Measurements from ENCODE around the gene RAVER1. TPM values are rescaled to one million over a fixed set of nuclear protein-coding genes. Genes with fewer than 3 reads are reported as not detected.

The RAVER1 gene
- total RNA-seq, 6 donors from 2014 or later: 17.8 to 49.9 (median 37.2) TPM

DNA sequence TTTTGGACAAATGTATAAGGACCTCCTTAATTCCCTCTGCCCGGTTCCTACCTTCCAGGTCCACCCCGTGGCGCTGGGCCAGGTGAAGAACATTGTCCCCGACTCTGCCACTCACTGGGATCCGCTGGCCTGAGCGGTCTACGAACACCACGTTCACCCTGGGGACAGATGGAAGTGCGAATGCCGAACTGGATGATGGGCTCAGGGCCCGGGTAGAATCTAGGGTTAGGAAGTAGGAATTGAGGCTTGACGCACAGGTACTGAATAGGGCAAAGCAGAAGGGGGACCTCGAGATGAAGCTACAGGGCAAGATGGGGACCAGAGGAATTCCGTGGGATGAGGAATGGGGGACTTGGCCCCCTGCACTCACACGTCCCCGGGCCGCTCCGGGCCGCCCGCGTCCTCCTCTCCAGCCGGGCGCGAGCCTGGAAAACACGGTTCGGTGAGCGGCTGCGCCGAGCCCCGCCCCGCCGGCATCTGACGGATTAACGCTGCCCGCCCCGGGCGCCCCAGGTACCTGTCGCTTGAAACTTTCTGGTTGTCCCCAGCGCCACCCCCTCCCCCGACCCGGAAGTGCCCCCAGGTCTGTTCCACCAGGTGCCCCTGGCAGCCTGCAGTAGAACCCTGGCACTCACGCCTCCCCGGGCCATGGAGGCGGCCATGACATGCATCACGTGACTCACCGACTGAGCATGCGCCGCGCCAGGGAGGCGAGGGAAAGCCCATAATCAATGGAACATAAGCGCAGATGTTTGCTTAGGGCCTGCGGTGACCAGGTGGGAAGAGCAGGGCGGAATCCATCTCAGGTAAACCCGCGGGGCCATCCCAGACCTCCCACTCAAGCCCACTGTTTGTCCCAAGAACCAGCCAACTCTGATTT lies 17.8 kb downstream of the RAVER1 start, which contains the start of gene FDX2:
Gene FDX2, minus strand, starts transcription at position 681 of the 880 bp plus-strand sequence. Its CDS starts 19 bp downstream, at position 662.
- Histone ChIP-seq H3K36me3 (peaks cover 11 to 50% (median 38%) of the 10 kb centered on the region in 4 donors), H3K4me3 (peak within 1 kb of the TSS; percentile 74 to 90 (median 86)), H3K27ac (peak within 1 kb of the TSS in 3 of 4 donors; percentile 20 to 78 (median 50)), H3K4me1 (peaks cover 9 to 20% (median 16%) of the 10 kb centered on the region in 4 donors), H3K9me3 (no peaks in the 10 kb centered on the region), H3K27me3 (no peaks in the 10 kb centered on the region)
- DNase-seq (peak; percentile 82 to 97), ATAC-seq (ENCODE audit: low FRiP score in 2 of 2) (peak; percentile 72 to 95)
- WGBS, 2 donors: 2% methylated on average over 20 to 29 of the region's 55 CpGs
- TF ChIP-seq POLR2AphosphoS5 (IDR thresholded peaks at IDR 0.05) (peak; percentile 52 to 53), POLR2A (IDR thresholded peaks at IDR 0.05) (peak in 1 of 4 donors; percentile 43)
- TF ChIP-seq, protein P1, sequence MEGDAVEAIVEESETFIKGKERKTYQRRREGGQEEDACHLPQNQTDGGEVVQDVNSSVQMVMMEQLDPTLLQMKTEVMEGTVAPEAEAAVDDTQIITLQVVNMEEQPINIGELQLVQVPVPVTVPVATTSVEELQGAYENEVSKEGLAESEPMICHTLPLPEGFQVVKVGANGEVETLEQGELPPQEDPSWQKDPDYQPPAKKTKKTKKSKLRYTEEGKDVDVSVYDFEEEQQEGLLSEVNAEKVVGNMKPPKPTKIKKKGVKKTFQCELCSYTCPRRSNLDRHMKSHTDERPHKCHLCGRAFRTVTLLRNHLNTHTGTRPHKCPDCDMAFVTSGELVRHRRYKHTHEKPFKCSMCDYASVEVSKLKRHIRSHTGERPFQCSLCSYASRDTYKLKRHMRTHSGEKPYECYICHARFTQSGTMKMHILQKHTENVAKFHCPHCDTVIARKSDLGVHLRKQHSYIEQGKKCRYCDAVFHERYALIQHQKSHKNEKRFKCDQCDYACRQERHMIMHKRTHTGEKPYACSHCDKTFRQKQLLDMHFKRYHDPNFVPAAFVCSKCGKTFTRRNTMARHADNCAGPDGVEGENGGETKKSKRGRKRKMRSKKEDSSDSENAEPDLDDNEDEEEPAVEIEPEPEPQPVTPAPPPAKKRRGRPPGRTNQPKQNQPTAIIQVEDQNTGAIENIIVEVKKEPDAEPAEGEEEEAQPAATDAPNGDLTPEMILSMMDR (IDR thresholded peaks at IDR 0.05): no peak

DNA sequence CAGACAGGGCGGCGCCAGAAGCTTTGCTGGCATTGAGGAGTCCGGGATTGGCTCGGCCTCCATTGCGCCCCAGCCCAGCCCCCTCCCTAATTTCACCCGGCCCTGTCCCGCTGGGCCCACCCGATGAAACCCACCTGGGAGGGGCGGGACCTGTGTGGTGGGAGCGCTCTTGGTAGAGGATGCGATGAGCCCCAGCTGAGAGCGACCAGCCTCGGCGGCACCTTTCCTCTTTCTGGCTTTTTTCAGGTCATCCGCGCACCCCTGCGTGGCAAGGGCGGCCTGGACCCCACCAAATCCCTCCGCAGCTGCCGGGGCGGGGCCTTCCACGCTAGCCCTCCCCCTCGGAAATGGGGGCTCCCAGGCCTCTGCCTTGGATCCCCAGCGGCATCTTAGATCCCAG lies 23.9 kb downstream of the RAVER1 start, which contains the start of gene ZGLP1:
Gene ZGLP1, minus strand, starts transcription at position 393 of the 400 bp plus-strand sequence.
- Histone ChIP-seq H3K36me3 (peaks cover 0 to 19% (median 7%) of the 10 kb centered on the region in 4 donors), H3K27ac (no peak within 1 kb of the TSS), H3K27me3 (no peaks in the 10 kb centered on the region), H3K4me1 (peaks cover 0 to 2% (median under 1%) of the 10 kb centered on the region in 4 donors), H3K9me3 (no peaks in the 10 kb centered on the region), H3K4me3 (no peak within 1 kb of the TSS)
- WGBS, 2 donors: 93% methylated on average over 22 to 24 of the region's 24 CpGs
- TF ChIP-seq EP300 (IDR thresholded peaks at IDR 0.05): no peak
- TF ChIP-seq POLR2AphosphoS5 (IDR thresholded peaks at IDR 0.05): no peak
- no peak for TF ChIP-seq POLR2A (IDR thresholded peaks at IDR 0.05)
- DNase-seq (peak in 1 of 2 donors; percentile 58), ATAC-seq (ENCODE audit: low FRiP score in 2 of 2) (no peak)

DNA sequence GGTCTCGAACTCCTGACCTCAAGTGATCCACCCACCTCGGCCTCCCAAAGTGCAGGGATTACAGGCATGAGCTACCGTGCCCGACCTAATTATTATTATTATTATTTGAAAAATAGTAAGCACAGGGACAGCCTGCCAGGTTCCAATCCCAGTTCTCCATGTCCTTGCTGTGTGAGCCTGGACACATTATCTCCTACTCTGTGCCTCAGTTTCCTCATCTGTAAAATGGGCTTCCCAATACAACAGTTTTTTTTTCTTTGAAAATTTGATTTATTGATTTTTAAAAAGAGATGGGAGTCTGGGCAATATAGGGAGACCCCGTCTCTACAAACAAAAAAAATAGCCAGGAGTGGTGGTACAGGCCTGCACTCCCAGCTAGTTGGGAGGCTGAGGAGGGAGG lies 27.0 kb downstream of the RAVER1 start:
- 92 to 93% methylated on average over 5 of the region's 5 CpGs for WGBS, 2 donors

DNA sequence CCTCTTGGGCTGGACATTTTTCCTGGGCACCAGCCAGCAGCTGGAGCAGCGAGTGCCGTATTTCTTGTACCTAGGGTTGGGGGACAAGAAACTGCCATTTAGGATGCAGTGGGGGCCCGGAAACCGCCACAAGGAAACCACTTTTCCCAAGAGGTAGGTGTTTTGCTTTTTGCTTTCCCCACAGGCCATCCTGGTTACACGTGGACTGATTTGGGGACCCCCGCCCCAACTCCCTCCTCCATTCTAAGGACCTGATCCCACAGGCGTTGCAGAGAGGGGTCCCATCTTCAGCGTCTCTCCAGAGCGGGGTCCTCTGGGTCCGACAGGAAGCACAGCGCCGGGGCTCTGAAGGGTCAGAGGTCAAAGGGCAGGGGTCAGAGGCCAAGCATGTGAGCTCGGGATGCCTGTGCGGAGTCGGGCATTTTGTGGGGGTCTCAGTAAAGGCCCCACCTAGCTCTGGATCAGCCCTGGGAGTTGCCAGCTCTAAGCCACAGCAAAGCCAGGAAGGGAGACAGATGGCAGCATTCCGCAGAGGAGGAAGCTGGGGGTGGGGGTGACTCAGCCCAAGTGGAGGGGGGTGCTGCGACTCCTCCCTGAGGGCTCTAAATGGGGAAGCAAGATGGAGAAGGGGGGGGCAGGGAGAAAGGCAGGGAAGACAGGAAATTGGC lies 28.1 kb downstream of the RAVER1 start:
- Histone ChIP-seq H3K4me1 (no peaks in the 10 kb centered on the region), H3K27ac (no peak overlapping the region), H3K9me3 (no peaks in the 10 kb centered on the region), H3K4me3 (no peak overlapping the region), H3K27me3 (no peaks in the 10 kb centered on the region), H3K36me3 (peaks cover 0 to 9% (median 4%) of the 10 kb centered on the region in 4 donors)
- TF ChIP-seq, protein P1 (IDR thresholded peaks at IDR 0.05): no peak
- TF ChIP-seq POLR2A (IDR thresholded peaks at IDR 0.05): no peak
- TF ChIP-seq POLR2AphosphoS5 (IDR thresholded peaks at IDR 0.05): no peak
- DNase-seq: peak in 1 of 2 donors; percentile 67
- 69 to 71% methylated on average over 10 to 16 of the region's 17 CpGs for WGBS, 2 donors
- peak in 1 of 2 donors; percentile 79 for ATAC-seq (ENCODE audit: low FRiP score in 2 of 2)

More for the DNA sequence above, 27.0 kb downstream of the RAVER1 start:
- Histone ChIP-seq H3K27me3 (no peaks in the 10 kb centered on the region), H3K36me3 (peaks cover 0 to 16% (median 8%) of the 10 kb centered on the region in 4 donors), H3K4me1 (no peaks in the 10 kb centered on the region), H3K9me3 (no peaks in the 10 kb centered on the region), H3K4me3 (no peak overlapping the region), H3K27ac (no peak overlapping the region)
- no peak for TF ChIP-seq POLR2AphosphoS5 (IDR thresholded peaks at IDR 0.05)
- no peak for TF ChIP-seq EP300 (IDR thresholded peaks at IDR 0.05)
- TF ChIP-seq, protein P1 (IDR thresholded peaks at IDR 0.05): no peak
- no peak for TF ChIP-seq POLR2A (IDR thresholded peaks at IDR 0.05)
- ATAC-seq (ENCODE audit: low FRiP score in 2 of 2): no peak
- no peak for DNase-seq
